ENCODE measurements around the gene GABRR3.
"Not testable (repeated sequence)": the region's sequence is repeated elsewhere in the genome, so short reads cannot be mapped to it uniquely, and the experiment has no call there.

GABRR3 gene

GRCh38 chr3:98012979-98013378, 22.1 kb downstream of the GABRR3 start:
- no peak for TF ChIP-seq CTCF (IDR thresholded peaks at IDR 0.05; ENCODE audit: low read depth, low read length, missing control alignments)
- no peak for DNase-seq (ENCODE audit: extremely low read depth, low read depth)
- no peak overlapping the region for H3K4me3 ChIP-seq (replicated peaks; ENCODE audit: low read depth, low read length)

GRCh38 chr3:98010883-98011449, 24.1 kb downstream of the GABRR3 start:
- not testable (repeated sequence) for DNase-seq (ENCODE audit: extremely low read depth, low read depth); H3K4me3 ChIP-seq (replicated peaks; ENCODE audit: low read depth, low read length)

- no peak overlapping the region for H3K4me3 ChIP-seq (replicated peaks; ENCODE audit: low read depth, low read length)
- no peak for TF ChIP-seq CTCF (IDR thresholded peaks at IDR 0.05; ENCODE audit: low read depth, low read length, missing control alignments)
- DNase-seq (ENCODE audit: extremely low read depth, low read depth): no peak
Measured at GRCh38 chr3:98010194-98010882, 24.8 kb downstream of the GABRR3 start.

- H3K4me3 ChIP-seq (replicated peaks; ENCODE audit: low read depth, low read length): no peak overlapping the region
- TF ChIP-seq CTCF (IDR thresholded peaks at IDR 0.05; ENCODE audit: low read depth, low read length, missing control alignments): no peak
- no peak for DNase-seq (ENCODE audit: extremely low read depth, low read depth)
Measured at GRCh38 chr3:98008855-98009254, 26.3 kb downstream of the GABRR3 start.

GRCh38 chr3:98005438-98005837, 29.7 kb downstream of the GABRR3 start:
- TF ChIP-seq CTCF (IDR thresholded peaks at IDR 0.05; ENCODE audit: low read depth, low read length, missing control alignments): no peak
- no peak for DNase-seq (ENCODE audit: extremely low read depth, low read depth)

GRCh38 chr3:98004721-98005120, 30.4 kb downstream of the GABRR3 start:
- no peak for DNase-seq (ENCODE audit: extremely low read depth, low read depth)
- TF ChIP-seq CTCF (IDR thresholded peaks at IDR 0.05; ENCODE audit: low read depth, low read length, missing control alignments): no peak
- H3K4me3 ChIP-seq (replicated peaks; ENCODE audit: low read depth, low read length): no peak overlapping the region

More at GRCh38 chr3:98005438-98005837, 29.7 kb downstream of the GABRR3 start:
- no peak overlapping the region for H3K4me3 ChIP-seq (replicated peaks; ENCODE audit: low read depth, low read length)

GRCh38 chr3:98003306-98003969, 31.7 kb downstream of the GABRR3 start:
- no peak overlapping the region for H3K4me3 ChIP-seq (replicated peaks; ENCODE audit: low read depth, low read length)
- no peak for DNase-seq (ENCODE audit: extremely low read depth, low read depth)
- no peak for TF ChIP-seq CTCF (IDR thresholded peaks at IDR 0.05; ENCODE audit: low read depth, low read length, missing control alignments)

All from HFF-Myc (cell line).